Superior temporal gyrus (tissue), 1 donor: Measurements from ENCODE around the gene CDC42BPA.

Source experiments
- DNase-seq: peaks from one replicate; pipeline ENCODE4 v3.0.0-alpha.2; 2016; ENCODE audit errors: extremely low spot score

Gene CDC42BPA

GRCh38 chr1:226995365-226996332, 322.6 kb downstream of the CDC42BPA start:
- no peak for DNase-seq

- DNase-seq = no peak
Observed at GRCh38 chr1:226994586-226995364, 323.5 kb downstream of the CDC42BPA start.

- peak; percentile 51 for DNase-seq
Observed at GRCh38 chr1:226993814-226994585, 324.3 kb downstream of the CDC42BPA start.

- no peak for DNase-seq
Observed at GRCh38 chr1:226991920-226992319, 326.4 kb downstream of the CDC42BPA start.

- no peak for DNase-seq
Observed at GRCh38 chr1:226990133-226990716, 328.1 kb downstream of the CDC42BPA start.

GRCh38 chr1:226989085-226989920, 329.0 kb downstream of the CDC42BPA start:
- DNase-seq = no peak

- peak; percentile 62 for DNase-seq
Observed at GRCh38 chr1:226988334-226988666, 330.0 kb downstream of the CDC42BPA start.

GRCh38 chr1:226987623-226988333, 330.5 kb downstream of the CDC42BPA start:
- no peak for DNase-seq

- DNase-seq = no peak
Observed at GRCh38 chr1:226987179-226987536, 331.1 kb downstream of the CDC42BPA start.

GRCh38 chr1:226986496-226987178, 331.7 kb downstream of the CDC42BPA start:
- DNase-seq = peak; percentile 64

- DNase-seq = no peak
Observed at GRCh38 chr1:226985839-226986463, 332.3 kb downstream of the CDC42BPA start.

GRCh38 chr1:226985239-226985838, 333.0 kb downstream of the CDC42BPA start:
- DNase-seq = no peak

- DNase-seq = no peak
Observed at GRCh38 chr1:226984521-226985238, 333.6 kb downstream of the CDC42BPA start.

- DNase-seq = no peak
Observed at GRCh38 chr1:226983992-226984364, 334.3 kb downstream of the CDC42BPA start.

- DNase-seq = no peak
Observed at GRCh38 chr1:226983247-226983991, 334.9 kb downstream of the CDC42BPA start.

GRCh38 chr1:226982451-226983177, 335.7 kb downstream of the CDC42BPA start:
- DNase-seq = no peak

GRCh38 chr1:226981838-226982237, 336.5 kb downstream of the CDC42BPA start:
- no peak for DNase-seq
